ENCODE data around the gene LDLRAP1. TPM values are rescaled to one million over a fixed set of nuclear protein-coding genes. Genes with fewer than 3 reads are reported as not detected.

LDLRAP1 gene
- total RNA-seq, 1 experiment from 2014 or later, result 29.2 TPM

GRCh38 chr1:25559031-25559430 lies 15.6 kb downstream of the LDLRAP1 start:
- POLR2A ChIA-PET (ENCODE audit: unreplicated experiment), result no interaction called here
- 0 out of 2 replicates have a peak, but pooled peaks cover 8% of the 10 kb centered on the region for H3F3A ChIP-seq (ENCODE audit: insufficient read depth, low read depth)
- no peak overlapping the region for H3K4me3 ChIP-seq
- BruUV-seq (replicated peaks), result no TSS peak
- no peaks in the 10 kb centered on the region for H3K79me2 ChIP-seq (ENCODE audit: low read depth)
- intact Hi-C loops (cut with micrococcal nuclease; ENCODE audit: unreplicated experiment), result no loop called here
- no peaks in the 10 kb centered on the region for H3K27me3 ChIP-seq (ENCODE audit: insufficient read depth, low read depth)
- H4K20me1 ChIP-seq (ENCODE audit: insufficient read depth), result no peaks in the 10 kb centered on the region
- TF ChIP-seq EZH2 (IDR thresholded peaks at IDR 0.05; ENCODE audit: low read depth) (no peak), CTCF (conservative IDR thresholded peaks at IDR 0.05) (no peak)
- no peaks in the 10 kb centered on the region for H3K9me3 ChIP-seq (ENCODE audit: insufficient read depth, low read depth)
- H3K9me2 ChIP-seq (ENCODE audit: insufficient read depth), result no peaks in the 10 kb centered on the region
- H3K4me1 ChIP-seq (replicated peaks; ENCODE audit: insufficient read depth), result peaks cover 30% of the 10 kb centered on the region
- no peak overlapping the region for H3K27ac ChIP-seq
- H3K4me2 ChIP-seq, result no peak overlapping the region
- CTCF ChIA-PET, result no interaction called here
- H3K36me3 ChIP-seq (ENCODE audit: low read depth), result no peaks in the 10 kb centered on the region
- no peak for DNase-seq
- no peak overlapping the region for H2AFZ ChIP-seq

GRCh38 chr1:25560001-25560400 lies 16.6 kb downstream of the LDLRAP1 start:
- Histone ChIP-seq H3K36me3 (ENCODE audit: low read depth) (no peaks in the 10 kb centered on the region), H3K9me3 (ENCODE audit: insufficient read depth, low read depth) (no peaks in the 10 kb centered on the region), H3K79me2 (ENCODE audit: low read depth) (no peaks in the 10 kb centered on the region), H3K27ac (no peak overlapping the region), H3K4me3 (no peak overlapping the region), H3F3A (ENCODE audit: insufficient read depth, low read depth) (0 out of 2 replicates have a peak, but pooled peaks cover 8% of the 10 kb centered on the region), H3K4me1 (replicated peaks; ENCODE audit: insufficient read depth) (peaks cover 30% of the 10 kb centered on the region), H3K4me2 (no peak overlapping the region), H4K20me1 (ENCODE audit: insufficient read depth) (no peaks in the 10 kb centered on the region), H2AFZ (no peak overlapping the region), H3K9me2 (ENCODE audit: insufficient read depth) (no peaks in the 10 kb centered on the region), H3K27me3 (ENCODE audit: insufficient read depth, low read depth) (no peaks in the 10 kb centered on the region)
- BruUV-seq (replicated peaks), result no TSS peak
- no peak for DNase-seq
- CTCF ChIA-PET, result no interaction called here
- TF ChIP-seq EZH2 (IDR thresholded peaks at IDR 0.05; ENCODE audit: low read depth) (no peak), CTCF (conservative IDR thresholded peaks at IDR 0.05) (no peak)
- intact Hi-C loops (cut with micrococcal nuclease; ENCODE audit: unreplicated experiment), result no loop called here
- POLR2A ChIA-PET (ENCODE audit: unreplicated experiment), result interaction anchor here (0.7 kb wide), 1 partner anchor 9 kb away, joined by 9 read pairs; no protein-coding TSS in a partner anchor

- no TSS peak for BruUV-seq (replicated peaks)
- no peaks in the 10 kb centered on the region for H3K36me3 ChIP-seq (ENCODE audit: low read depth)
- CTCF ChIA-PET, result interaction anchor here (0.5 kb wide), 1 partner anchor 1020 kb away, joined by 5 read pairs; no protein-coding TSS in a partner anchor
- H3K4me1 ChIP-seq (replicated peaks; ENCODE audit: insufficient read depth), result peaks cover 27% of the 10 kb centered on the region
- H3K9me3 ChIP-seq (ENCODE audit: insufficient read depth, low read depth), result no peaks in the 10 kb centered on the region
- no peaks in the 10 kb centered on the region for H3K27me3 ChIP-seq (ENCODE audit: insufficient read depth, low read depth)
- no peak overlapping the region for H3K4me3 ChIP-seq
- POLR2A ChIA-PET (ENCODE audit: unreplicated experiment), result no interaction called here
- 0 out of 2 replicates have a peak, but pooled peaks cover 8% of the 10 kb centered on the region for H3F3A ChIP-seq (ENCODE audit: insufficient read depth, low read depth)
- no peak for DNase-seq
- H3K27ac ChIP-seq, result no peak overlapping the region
- no peak overlapping the region for H3K4me2 ChIP-seq
- no peaks in the 10 kb centered on the region for H3K9me2 ChIP-seq (ENCODE audit: insufficient read depth)
- H4K20me1 ChIP-seq (ENCODE audit: insufficient read depth), result no peaks in the 10 kb centered on the region
- TF ChIP-seq EZH2 (IDR thresholded peaks at IDR 0.05; ENCODE audit: low read depth), result no peak
- TF ChIP-seq CTCF (conservative IDR thresholded peaks at IDR 0.05), result no peak
- no peak overlapping the region for H2AFZ ChIP-seq
- intact Hi-C loops (cut with micrococcal nuclease; ENCODE audit: unreplicated experiment), result no loop called here
- H3K79me2 ChIP-seq (ENCODE audit: low read depth), result no peaks in the 10 kb centered on the region
Measured at GRCh38 chr1:25560788-25561187, 17.4 kb downstream of the LDLRAP1 start.

All from PC-9 (cell line).